Stimulated activated naive CD8-positive, alpha-beta T cell treated with anti-CD3 and anti-CD28 coated beads, Interleukin-15, Interleukin-2, amounts not matched to agents 100 U/mL and 50 U/mL, for 24 hours (primary cell): ENCODE results near the gene TFF2.
A peak's percentile ranks its signal among the peaks of the same experiment; 100 is the strongest.

ENCODE experiments used
- ATAC-seq: fragments of 150-1000 bp; cut with Tn5 transposase; one replicate; pipeline ENCODE4 v1.10.0; 2021
- DNase-seq: peaks from one replicate; pipeline ENCODE4 v3.0.0; 2021

TFF2 gene

GRCh38 chr21:42384156-42384945 lies 33.6 kb upstream of the TFF2 start:
- DNase-seq (no peak), ATAC-seq (no peak)

- ATAC-seq, result no peak
These were observed 32.5 kb upstream of the TFF2 start for GRCh38 chr21:42383331-42383730.

DNA sequence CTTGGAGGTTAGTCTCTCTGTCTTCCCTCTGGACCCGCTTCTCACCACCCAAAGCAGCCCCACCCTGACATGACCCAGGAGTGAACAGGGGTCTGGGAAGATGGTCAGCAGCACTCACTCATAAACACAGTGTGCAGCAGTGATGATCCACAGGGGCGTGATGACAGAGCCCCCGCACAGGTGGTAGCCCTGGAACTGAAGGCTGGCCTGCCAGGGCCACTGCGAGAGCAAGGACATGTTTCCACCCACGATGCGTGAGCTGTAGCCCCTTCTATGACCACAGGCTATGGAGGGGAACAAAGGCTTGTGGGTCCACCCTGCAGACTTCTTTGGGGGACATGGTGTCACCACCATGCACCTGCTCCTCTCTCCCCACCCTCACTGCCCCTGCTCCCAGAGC lies 32.1 kb upstream of the TFF2 start:
- DNase-seq (no peak), ATAC-seq (no peak)

More at GRCh38 chr21:42383331-42383730, 32.5 kb upstream of the TFF2 start:
- no peak for DNase-seq

DNA sequence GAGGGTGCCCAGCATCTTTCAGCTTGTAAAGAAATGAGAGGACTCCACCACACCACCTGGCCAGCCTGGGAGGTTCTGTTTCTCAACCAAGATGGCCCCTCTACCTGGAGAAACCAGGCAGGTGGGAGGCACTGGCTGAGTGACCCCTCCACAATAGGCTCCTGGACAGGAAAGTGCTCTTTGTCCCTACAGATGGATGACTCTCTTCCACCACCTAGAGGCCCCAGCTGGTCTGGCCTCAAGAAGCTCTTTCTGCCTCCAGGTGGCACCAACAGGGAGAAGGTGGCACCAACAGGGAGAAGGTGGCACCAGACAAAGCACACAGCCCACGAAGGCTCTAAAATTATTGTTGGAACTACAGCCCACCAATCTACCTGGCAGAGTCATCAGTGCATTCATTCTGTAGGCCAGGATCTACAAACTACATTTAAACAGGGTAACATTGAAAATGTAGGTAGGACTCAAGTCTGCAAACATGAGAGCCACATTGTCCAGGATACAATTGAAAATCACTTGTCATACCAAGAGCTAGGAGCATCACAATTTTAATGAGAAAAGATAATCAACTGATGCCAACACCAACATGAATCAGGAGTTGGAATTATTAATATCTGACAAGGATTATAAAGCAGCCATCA lies 30.7 kb upstream of the TFF2 start:
- DNase-seq (peak; percentile 26), ATAC-seq (peak; percentile 56)

DNA sequence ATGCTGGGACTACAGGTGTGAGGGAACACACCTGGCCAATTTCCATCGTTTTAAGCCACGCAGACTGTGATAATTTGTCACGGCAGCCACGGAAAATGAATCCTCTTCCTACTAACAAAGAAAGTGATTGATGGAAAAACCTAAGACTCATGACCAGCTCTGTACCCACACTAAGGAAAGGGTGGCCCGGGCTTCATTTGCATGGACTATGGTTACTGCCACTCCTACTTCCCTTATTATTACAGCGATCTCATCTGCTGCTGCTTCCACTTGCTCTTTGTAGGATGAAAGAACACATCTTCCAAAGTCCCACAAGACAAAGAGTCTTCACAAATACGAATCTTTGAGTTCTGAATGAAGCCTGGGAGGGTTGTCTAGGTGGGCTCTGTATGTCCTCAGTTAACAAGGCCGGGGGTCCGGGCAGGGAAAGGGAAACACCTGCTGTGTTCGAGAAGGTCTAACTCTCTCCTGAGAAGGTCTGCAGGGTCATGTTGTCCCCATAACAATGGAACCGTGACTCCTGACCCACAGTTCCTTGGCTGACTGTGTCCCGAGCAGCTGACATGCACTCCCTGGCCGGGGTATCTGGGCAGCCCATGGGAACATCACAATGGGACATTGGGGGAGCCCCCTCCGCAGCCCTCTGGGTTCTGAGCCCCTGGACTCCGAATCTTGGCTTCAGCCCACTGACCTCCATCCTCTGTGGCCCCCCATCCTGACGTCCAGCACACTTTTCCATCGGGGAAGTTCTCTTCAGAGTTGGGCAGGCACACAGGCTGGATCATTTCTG lies 28.8 kb upstream of the TFF2 start:
- DNase-seq (no peak), ATAC-seq (no peak)

- ATAC-seq (no peak), DNase-seq (no peak)
These were observed 27.6 kb upstream of the TFF2 start for GRCh38 chr21:42378418-42378817.

DNA sequence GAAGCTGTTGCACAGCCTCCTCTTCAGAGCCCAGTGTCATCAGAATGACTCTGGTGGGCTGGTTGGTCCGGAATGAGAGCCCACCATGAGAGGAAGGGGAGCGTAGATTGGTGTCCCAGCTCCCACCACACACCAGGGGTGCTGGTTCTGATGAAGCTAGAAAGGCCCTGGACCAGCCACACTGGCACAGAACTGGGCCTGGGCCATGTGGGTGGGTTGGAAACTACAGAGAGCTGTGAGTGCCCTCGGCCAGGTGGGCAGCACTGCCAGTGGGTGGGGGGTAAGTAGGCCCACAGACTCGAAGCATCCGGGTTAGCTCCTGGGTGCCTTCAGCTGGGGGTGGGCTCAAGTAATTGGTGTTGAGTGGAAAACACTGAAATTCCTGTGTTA lies 27.2 kb upstream of the TFF2 start:
- DNase-seq (no peak), ATAC-seq (no peak)

- DNase-seq, result no peak
These were observed 26.6 kb upstream of the TFF2 start for GRCh38 chr21:42377211-42377950.

GRCh38 chr21:42376338-42376982 lies 25.7 kb upstream of the TFF2 start:
- ATAC-seq, result no peak

More at GRCh38 chr21:42377211-42377950, 26.6 kb upstream of the TFF2 start:
- ATAC-seq, result no peak

DNA sequence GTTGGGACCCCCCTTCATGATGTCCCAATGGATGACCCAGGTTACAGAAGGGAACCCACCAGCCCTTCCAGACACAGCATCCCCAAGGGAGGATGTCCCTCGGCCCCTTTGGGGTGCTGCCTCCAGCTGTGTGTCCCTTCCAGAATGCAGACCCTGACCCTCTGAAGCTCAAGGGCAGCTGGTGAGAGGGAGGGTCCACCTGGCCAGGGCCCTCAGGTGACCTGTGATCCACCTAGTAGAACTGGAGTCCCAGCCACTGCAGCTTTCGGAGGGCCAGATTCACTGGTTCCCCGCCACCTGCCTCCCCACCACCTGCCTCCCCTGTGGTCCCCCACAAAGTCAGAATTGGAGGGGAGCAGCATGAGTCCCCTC lies 25.2 kb upstream of the TFF2 start:
- no peak for ATAC-seq
- DNase-seq, result no peak

More at GRCh38 chr21:42376338-42376982, 25.7 kb upstream of the TFF2 start:
- no peak for DNase-seq

- no peak for DNase-seq
- ATAC-seq, result no peak
These were observed 24.7 kb upstream of the TFF2 start for GRCh38 chr21:42375506-42375905.

- no peak for ATAC-seq
- DNase-seq, result peak; percentile 22
These were observed 24.2 kb upstream of the TFF2 start for GRCh38 chr21:42374864-42375499.

DNA sequence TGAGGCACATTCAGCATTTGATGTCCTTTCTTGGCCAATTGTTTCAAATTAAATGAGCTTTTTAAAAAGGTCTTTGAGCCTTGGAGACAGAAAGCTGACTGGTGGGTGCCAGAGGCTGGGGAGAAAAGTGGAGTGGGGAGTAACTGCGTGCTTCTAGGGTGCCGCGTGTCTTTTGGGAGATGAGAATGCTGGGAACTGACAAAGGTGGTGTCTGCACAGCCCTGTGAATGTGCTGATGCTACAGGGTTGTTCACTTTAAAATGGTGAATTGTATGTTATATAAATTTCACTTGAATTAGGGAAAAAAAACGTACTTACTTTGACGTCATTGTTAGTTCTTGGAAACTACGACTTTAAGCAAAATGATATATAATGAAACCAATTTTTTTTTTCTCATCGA lies 23.7 kb upstream of the TFF2 start:
- DNase-seq (no peak), ATAC-seq (no peak)

GRCh38 chr21:42373908-42374455 lies 23.2 kb upstream of the TFF2 start:
- DNase-seq, result no peak
- no peak for ATAC-seq

GRCh38 chr21:42373196-42373907 lies 22.6 kb upstream of the TFF2 start:
- DNase-seq (peak; percentile 71), ATAC-seq (peak; percentile 92)

DNA sequence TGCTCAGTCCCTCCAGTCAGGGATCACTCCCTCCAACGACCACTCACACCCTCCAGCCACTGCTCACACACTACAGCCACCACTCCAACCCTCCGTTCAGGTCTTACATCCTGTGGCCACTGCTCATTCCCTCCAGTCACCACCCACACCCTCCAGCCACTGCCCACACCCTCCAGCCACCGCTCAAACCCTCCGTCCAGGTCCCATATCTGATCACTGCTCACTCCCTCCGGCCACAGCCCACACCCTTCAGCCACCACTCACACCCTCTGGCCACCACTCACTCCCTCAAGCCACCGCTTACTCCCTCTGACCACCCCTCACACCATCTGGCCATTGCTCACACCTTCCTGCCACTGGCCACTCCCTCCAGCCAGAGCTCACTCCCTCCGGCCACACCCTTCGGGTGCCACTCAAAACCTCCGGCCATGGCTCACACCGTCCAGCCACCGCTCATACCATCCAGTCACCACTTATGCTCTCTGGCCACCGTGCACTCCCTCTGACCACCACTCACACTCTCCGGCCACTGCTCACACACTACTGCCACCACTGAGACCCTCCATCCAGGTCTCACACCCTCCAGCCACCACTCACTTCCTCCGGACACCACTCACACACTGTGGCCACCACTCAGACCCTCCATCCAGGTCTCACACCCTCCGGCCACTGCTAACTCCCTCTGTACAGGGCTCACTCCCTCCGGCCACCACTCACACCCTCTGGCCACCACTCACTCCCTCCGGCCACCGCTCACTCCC lies 20.3 kb upstream of the TFF2 start:
- ATAC-seq (no peak), DNase-seq (no peak)

DNA sequence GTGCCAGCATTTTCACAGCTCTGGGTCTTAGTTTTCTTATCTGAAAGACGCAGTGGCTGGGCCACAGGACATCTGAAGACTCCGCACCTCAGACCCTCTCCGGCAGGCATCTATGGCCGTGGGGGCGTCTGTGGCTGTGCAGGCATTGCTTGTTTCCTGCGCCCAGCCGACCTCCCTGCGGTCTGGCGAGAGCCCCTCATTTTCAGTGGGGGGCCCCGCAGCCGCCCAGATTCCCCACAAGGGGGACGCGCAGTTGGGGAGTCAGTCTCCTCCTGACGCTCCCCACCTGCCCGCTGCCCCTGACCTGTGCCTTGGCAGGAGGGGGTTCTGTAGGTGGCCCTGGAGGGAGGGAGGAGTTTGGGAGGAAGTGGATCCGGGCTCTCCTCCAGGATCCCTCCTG lies 19.0 kb upstream of the TFF2 start:
- DNase-seq (peak; percentile 22), ATAC-seq (no peak)

DNA sequence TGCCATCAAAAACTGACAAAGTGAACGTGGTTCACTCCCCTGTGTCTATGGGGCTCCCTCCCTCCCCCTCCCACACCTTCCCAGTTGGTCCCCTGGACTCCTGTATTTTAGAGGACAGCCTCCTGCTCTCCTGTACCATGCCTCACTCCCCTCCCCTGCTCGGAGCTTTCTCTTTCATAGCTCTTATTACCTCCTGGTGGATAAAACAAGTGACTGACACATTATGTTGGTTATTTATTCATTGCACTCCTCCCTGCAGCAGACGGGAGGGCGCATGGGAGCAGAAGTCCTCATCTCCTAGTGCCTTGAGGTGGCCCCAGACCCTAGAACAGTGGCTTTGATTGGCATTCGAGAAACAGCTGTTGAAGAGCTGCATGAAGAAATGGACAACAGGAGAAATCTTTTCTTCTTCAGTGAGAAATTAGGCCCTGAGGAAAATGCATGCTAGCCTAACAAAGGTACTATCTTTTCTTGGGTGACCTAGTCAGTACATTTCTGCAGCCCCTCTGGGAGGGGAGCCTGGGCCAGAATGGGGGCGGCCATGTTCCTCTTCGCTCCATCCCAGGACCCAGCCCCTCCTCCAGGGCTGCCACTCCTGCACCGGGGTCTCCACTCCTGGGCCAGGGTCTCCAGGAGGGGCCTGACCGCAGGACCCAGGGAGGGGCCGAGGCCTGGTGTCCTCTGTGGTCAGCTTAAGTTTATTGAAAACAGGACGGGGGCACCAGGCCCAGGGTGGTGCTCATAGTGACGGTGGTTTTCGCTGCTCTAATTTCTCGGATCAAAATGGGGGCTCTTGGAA lies 16.8 kb upstream of the TFF2 start:
- no peak for ATAC-seq
- DNase-seq, result no peak
